Epithelial cell of proximal tubule (primary cell): ENCODE measurements around the gene POSTN. TPM values are rescaled to one million over a fixed set of nuclear protein-coding genes. Genes with fewer than 3 reads are reported as not detected.

Experiments used
- DNase-seq: peaks from one replicate; pipeline ENCODE4 v3.0.0-alpha.2; 2011; ENCODE audit warnings: low read depth
- H3K4me3 ChIP-seq: 2 replicates; pipeline ENCODE4 v1.5.1; 2011; ENCODE audit warnings: low read depth, mild to moderate bottlenecking, low read length
- CTCF ChIP-seq: conservative IDR thresholded peaks from 2 replicates; pipeline ENCODE4 v1.5.1; 2012; ENCODE audit warnings: low read depth, mild to moderate bottlenecking, low read length
- total RNA-seq: library from RNA; depleted of rRNA; stranded (reverse); fragments of >200 nt; gene quantifications from 2 replicates; pipeline ENCODE4 v1.2.3, GENCODE V29; 2015

The POSTN gene
- total RNA-seq, 1 donor from 2014 or later: 0.52 TPM

GRCh38 chr13:37526710-37527473 is 71.7 kb downstream of the POSTN start:
- no peak for TF ChIP-seq CTCF
- DNase-seq: no peak
- no peak overlapping the region for H3K4me3 ChIP-seq

DNA sequence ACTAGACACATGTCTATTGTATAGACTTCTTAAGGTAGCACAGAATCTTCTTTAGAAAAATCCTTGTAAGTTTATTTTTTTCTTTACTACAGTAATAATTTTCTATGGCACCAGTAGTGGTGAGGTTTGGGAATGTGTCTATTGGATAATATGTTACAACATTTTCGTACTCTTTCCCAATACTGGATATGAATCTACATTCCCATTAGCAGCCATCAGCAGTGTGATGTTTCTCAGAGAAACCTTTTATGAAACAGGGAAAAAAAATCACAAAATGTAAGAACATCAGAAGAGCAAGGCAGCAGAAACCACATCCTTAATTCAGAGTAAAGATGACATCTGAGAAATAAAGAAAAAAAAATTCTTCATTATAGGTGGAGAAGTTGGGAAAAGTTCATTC is 83.3 kb downstream of the POSTN start:
- no peak for DNase-seq
- no peak overlapping the region for H3K4me3 ChIP-seq
- no peak for TF ChIP-seq CTCF
